SK-N-SH (cell line): ENCODE results near the gene PACSIN1. TPM values are rescaled to one million over a fixed set of nuclear protein-coding genes. Genes with fewer than 3 reads are reported as not detected.

Experiments
- CTCF ChIA-PET: fragments of 300-600, 350-600 bp; formaldehyde crosslinking; extraction: SDS; loops from one replicate; lab custom pipeline; 2021; lab: Yijun Ruan, JAX
- POLR2A ChIA-PET: fragments of 350-600 bp; sonication (Branson Sonifier 250); formaldehyde crosslinking; extraction: SDS; loops from one replicate; lab custom pipeline; 2020; ENCODE audit warnings: antibody characterized with exemption, inconsistent platforms; lab: Yijun Ruan, JAX
- DNase-seq: peaks from one replicate; pipeline ENCODE4 v3.0.0; 2012
- H2AFZ ChIP-seq: fragments of 200-600 bp; sonication (generic); 2 replicates; pipeline ENCODE4 v1.8.1; 2016; ENCODE audit warnings: antibody characterized with exemption, mild to moderate bottlenecking, low read depth
- H3F3A ChIP-seq: fragments of 200-600 bp; sonication (generic); replicated peaks from 2 replicates; pipeline ENCODE3; 2016; ENCODE audit warnings: antibody characterized with exemption, mild to moderate bottlenecking; ENCODE audit not compliant: insufficient read depth
- H3K27ac ChIP-seq, 2 experiments: fragments of 200-500 bp in 1 of 2; fragments of 200-600 bp in 1 of 2; sonication (Bioruptor generic) in 1 of 2; sonication (generic), shearing (Covaris generic) in 1 of 2; 2 replicates each; pipeline versions ENCODE4 v1.5.1 to v1.6.1; 2014 to 2016; ENCODE audit warnings: low read depth in 2 of 2, inconsistent platforms in 1 of 2, low read length in 1 of 2, mild to moderate bottlenecking in 1 of 2, mixed read lengths in 1 of 2
- H3K27me3 ChIP-seq: fragments of 200-600 bp; sonication (generic), shearing (Covaris generic); 2 replicates; pipeline ENCODE4 v1.6.1; 2016; ENCODE audit warnings: mixed run types; ENCODE audit not compliant: insufficient read depth
- H3K36me3 ChIP-seq, 2 experiments: fragments of 200-500 bp in 1 of 2; fragments of 200-600 bp in 1 of 2; sonication (Bioruptor generic) in 1 of 2; sonication (generic) in 1 of 2; replicated peaks in 1 of 2; 2 replicates each; pipeline versions ENCODE3 to v1.5.1; 2014 to 2016; ENCODE audit warnings: low read length in 1 of 2, mild to moderate bottlenecking in 1 of 2; ENCODE audit not compliant: insufficient read depth in 2 of 2, control insufficient read depth in 1 of 2
- H3K4me1 ChIP-seq, 2 experiments: fragments of 200-500 bp in 1 of 2; fragments of 200-600 bp in 1 of 2; sonication (Bioruptor generic) in 1 of 2; sonication (generic), shearing (Covaris generic) in 1 of 2; 2 replicates each; pipeline versions ENCODE4 v1.5.1 to v1.6.1; 2014 to 2016; ENCODE audit warnings: low read depth in 1 of 2, low read length in 1 of 2, mixed run types in 1 of 2; ENCODE audit not compliant: insufficient read depth in 2 of 2, control insufficient read depth in 1 of 2
- H3K4me2 ChIP-seq: fragments of 200-600 bp; sonication (generic), shearing (Covaris generic); 2 replicates; pipeline ENCODE4 v1.6.1; 2017; ENCODE audit warnings: mixed run types
- H3K4me3 ChIP-seq, 2 experiments: fragments of 200-500 bp in 1 of 2; fragments of 200-600 bp in 1 of 2; sonication (Bioruptor generic) in 1 of 2; sonication (generic), shearing (Covaris generic) in 1 of 2; 2 replicates each; pipeline versions ENCODE4 v1.5.1 to v1.8.1; 2014 to 2016; ENCODE audit warnings: low read depth in 2 of 2, inconsistent platforms in 1 of 2, low read length in 1 of 2, mild to moderate bottlenecking in 1 of 2, mixed read lengths in 1 of 2, moderate library complexity in 1 of 2
- H3K79me2 ChIP-seq: fragments of 200-600 bp; sonication (generic); 2 replicates; pipeline ENCODE4 v1.8.1; 2017; ENCODE audit warnings: mild to moderate bottlenecking; ENCODE audit not compliant: insufficient read depth
- H3K9ac ChIP-seq: fragments of 200-600 bp; sonication (generic); 2 replicates; pipeline ENCODE4 v1.6.1; 2017; ENCODE audit warnings: mixed run types
- H3K9me2 ChIP-seq: fragments of 200-600 bp; sonication (generic); 2 replicates; pipeline ENCODE4 v1.6.1; 2017; ENCODE audit warnings: mixed run types
- H3K9me3 ChIP-seq: fragments of 200-600 bp; sonication (generic); 2 replicates; pipeline ENCODE4 v1.6.1; 2017; ENCODE audit warnings: mixed run types, mild to moderate bottlenecking, moderate library complexity
- H4K20me1 ChIP-seq: fragments of 200-600 bp; sonication (generic); 2 replicates; pipeline ENCODE4 v1.6.1; 2017; ENCODE audit warnings: mild to moderate bottlenecking, mixed run types; ENCODE audit not compliant: insufficient read depth
- CTCF ChIP-seq: fragments of 200-600 bp; sonication (generic); IDR thresholded peaks from 2 replicates; pipeline ENCODE4 v1.6.1; 2017; ENCODE audit warnings: antibody characterized with exemption, mild to moderate bottlenecking, moderate library complexity
- ELF1 ChIP-seq: IDR thresholded peaks from 2 replicates; pipeline ENCODE4 v1.4.0; 2012
- FOSL2 ChIP-seq: IDR thresholded peaks from 2 replicates; pipeline ENCODE4 v1.4.0; 2012; ENCODE audit warnings: low read depth, mild to moderate bottlenecking, moderate library complexity, borderline replicate concordance
- FOXJ3 ChIP-seq: sonication (generic); formaldehyde crosslinking; IDR thresholded peaks from 2 replicates; pipeline ENCODE4 v1.5.1; 2020; ENCODE audit warnings: mild to moderate bottlenecking, missing genetic modification reagents
- FOXM1 ChIP-seq: IDR thresholded peaks from 2 replicates; pipeline ENCODE4 v1.4.0; 2012; ENCODE audit warnings: low read depth, mild to moderate bottlenecking
- JUND ChIP-seq: IDR thresholded peaks from 2 replicates; pipeline ENCODE4 v1.4.0; 2012
- MEF2A ChIP-seq: IDR thresholded peaks from 2 replicates; pipeline ENCODE4 v1.4.0; 2012; ENCODE audit warnings: low read depth, borderline replicate concordance
- NFIC ChIP-seq: IDR thresholded peaks from 2 replicates; pipeline ENCODE4 v1.4.0; 2012; ENCODE audit warnings: borderline replicate concordance
- NRF1 ChIP-seq: IDR thresholded peaks from 2 replicates; pipeline ENCODE4 v1.6.1; 2012; ENCODE audit warnings: low read depth, mild to moderate bottlenecking, low read length
- PBX3 ChIP-seq: IDR thresholded peaks from 2 replicates; pipeline ENCODE4; 2012
- POLR2AphosphoS5 ChIP-seq: IDR thresholded peaks from 2 replicates; pipeline ENCODE4 v1.6.1; 2012; ENCODE audit warnings: low read depth, low read length
- TAF1 ChIP-seq: IDR thresholded peaks from 2 replicates; pipeline ENCODE4 v1.6.1; 2012; ENCODE audit warnings: low read depth, mild to moderate bottlenecking, low read length, moderate library complexity, borderline replicate concordance
- TEAD4 ChIP-seq: IDR thresholded peaks from 2 replicates; pipeline ENCODE4 v1.4.0; 2012; ENCODE audit warnings: mild to moderate bottlenecking, borderline replicate concordance; ENCODE audit not compliant: insufficient read depth
- YY1 ChIP-seq: IDR thresholded peaks from 2 replicates; pipeline ENCODE4 v1.4.0; 2012; ENCODE audit warnings: low read depth, mild to moderate bottlenecking
- ZBTB33 ChIP-seq: IDR thresholded peaks from 2 replicates; pipeline ENCODE4 v1.4.0; 2012; ENCODE audit warnings: low read depth, borderline replicate concordance
- WGBS: methylation state at CpG from one replicate; pipeline ENCODE4 v1.1.6; 2017; ENCODE audit warnings: low lambda C conversion rate; 5-methylcytosine and 5-hydroxymethylcytosine counted together
- polyA plus RNA-seq, 3 experiments: library from polyadenylated mRNA; depleted of rRNA; stranded (reverse); fragments of >200 nt; gene quantifications; 2 replicates each; pipeline ENCODE4 v1.2.3, GENCODE V29; 2012
- TF ChIP-seq, protein P1 (sequence below): IDR thresholded peaks from 2 replicates; pipeline ENCODE4 v1.4.0; 2012; ENCODE audit warnings: low read depth, borderline replicate concordance
- TF ChIP-seq, protein P2 (sequence below): fragments of 150-350 bp; IDR thresholded peaks from 2 replicates; pipeline ENCODE4 v1.6.1; 2016; ENCODE audit warnings: mild to moderate bottlenecking, low read depth, low read length

The PACSIN1 gene
- polyA plus RNA-seq, 1 of the 3 experiments (the other 2 are of a cell fraction): 0.05 TPM

DNA sequence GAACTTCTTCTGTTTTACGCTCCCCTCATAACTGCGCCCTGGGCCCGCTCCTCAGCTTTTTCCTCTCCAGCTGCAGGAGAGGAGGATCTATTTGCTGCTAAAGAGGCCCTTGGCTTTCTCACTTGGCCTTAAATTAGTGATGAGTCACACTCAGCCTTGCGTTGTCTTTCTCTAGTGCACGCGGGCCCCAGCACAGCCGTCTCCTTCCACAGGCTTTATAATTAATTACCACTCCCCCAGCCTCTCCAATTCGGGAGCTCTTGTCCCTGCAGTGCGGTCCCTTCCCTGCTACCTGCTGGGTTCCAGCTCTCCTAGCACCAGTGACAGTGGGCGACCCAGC, 25.2 kb downstream of the PACSIN1 start:
- no peaks in the 10 kb centered on the region for H3K79me2 ChIP-seq
- TF ChIP-seq, protein P1, sequence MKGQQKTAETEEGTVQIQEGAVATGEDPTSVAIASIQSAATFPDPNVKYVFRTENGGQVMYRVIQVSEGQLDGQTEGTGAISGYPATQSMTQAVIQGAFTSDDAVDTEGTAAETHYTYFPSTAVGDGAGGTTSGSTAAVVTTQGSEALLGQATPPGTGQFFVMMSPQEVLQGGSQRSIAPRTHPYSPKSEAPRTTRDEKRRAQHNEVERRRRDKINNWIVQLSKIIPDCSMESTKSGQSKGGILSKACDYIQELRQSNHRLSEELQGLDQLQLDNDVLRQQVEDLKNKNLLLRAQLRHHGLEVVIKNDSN: no peak
- TF ChIP-seq PBX3 (no peak), CTCF (no peak), ZBTB33 (no peak), TAF1 (no peak), YY1 (no peak), MEF2A (no peak), FOXM1 (no peak), FOXJ3 (CRISPR knock-in tag) (no peak), POLR2AphosphoS5 (no peak), NFIC (no peak), JUND (no peak), NRF1 (no peak), FOSL2 (no peak), TEAD4 (no peak), ELF1 (no peak)
- TF ChIP-seq, protein P2, sequence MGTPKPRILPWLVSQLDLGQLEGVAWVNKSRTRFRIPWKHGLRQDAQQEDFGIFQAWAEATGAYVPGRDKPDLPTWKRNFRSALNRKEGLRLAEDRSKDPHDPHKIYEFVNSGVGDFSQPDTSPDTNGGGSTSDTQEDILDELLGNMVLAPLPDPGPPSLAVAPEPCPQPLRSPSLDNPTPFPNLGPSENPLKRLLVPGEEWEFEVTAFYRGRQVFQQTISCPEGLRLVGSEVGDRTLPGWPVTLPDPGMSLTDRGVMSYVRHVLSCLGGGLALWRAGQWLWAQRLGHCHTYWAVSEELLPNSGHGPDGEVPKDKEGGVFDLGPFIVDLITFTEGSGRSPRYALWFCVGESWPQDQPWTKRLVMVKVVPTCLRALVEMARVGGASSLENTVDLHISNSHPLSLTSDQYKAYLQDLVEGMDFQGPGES: no peak
- no peaks in the 10 kb centered on the region for H4K20me1 ChIP-seq
- 67% methylated on average over 10 of the region's 10 CpGs for WGBS
- H2AFZ ChIP-seq: no peak overlapping the region
- H3K4me1 ChIP-seq: no peaks in the 10 kb centered on the region
- H3K36me3 ChIP-seq: no peaks in the 10 kb centered on the region
- H3K27me3 ChIP-seq: no peaks in the 10 kb centered on the region; the same call in 1 of the 2 replicates
- H3K4me2 ChIP-seq: no peak overlapping the region
- H3K9me3 ChIP-seq: no peaks in the 10 kb centered on the region
- H3K9ac ChIP-seq: no peak overlapping the region
- CTCF ChIA-PET: no interaction called here
- H3K9me2 ChIP-seq: no peaks in the 10 kb centered on the region
- POLR2A ChIA-PET: no interaction called here
- DNase-seq: no peak
- H3F3A ChIP-seq: no peaks in the 10 kb centered on the region
- H3K4me3 ChIP-seq: no peak overlapping the region
- H3K27ac ChIP-seq: no peak overlapping the region
